Neural progenitor cell (in vitro differentiated cells): ENCODE data around the gene ZBTB20. TPM values are rescaled to one million over a fixed set of nuclear protein-coding genes. Genes with fewer than 3 reads are reported as not detected.

Source experiments
- DNase-seq: peaks from one replicate; pipeline ENCODE4 v3.0.0-alpha.2; 2016; ENCODE audit warnings: low spot score
- H2AFZ ChIP-seq: fragments of 200-600 bp; sonication (generic); replicated peaks from 2 replicates; pipeline ENCODE4 v1.6.1; 2016; ENCODE audit warnings: antibody characterized with exemption
- H3F3A ChIP-seq: fragments of 200-600 bp; sonication (generic); 2 replicates; pipeline ENCODE4 v1.6.1; 2016; ENCODE audit warnings: antibody characterized with exemption, low read depth
- H3K27ac ChIP-seq: fragments of 200-600 bp; sonication (generic); 2 replicates; pipeline ENCODE4 v1.5.1; 2016; ENCODE audit warnings: mild to moderate bottlenecking
- H3K27me3 ChIP-seq: fragments of 200-600 bp; sonication (generic); 2 replicates; pipeline ENCODE4 v1.6.1; 2016; ENCODE audit warnings: mild to moderate bottlenecking, moderate library complexity
- H3K36me3 ChIP-seq: fragments of 200-600 bp; sonication (generic); 2 replicates; pipeline ENCODE4 v1.5.1; 2016
- H3K4me1 ChIP-seq: fragments of 200-600 bp; sonication (generic); 2 replicates; pipeline ENCODE4 v1.6.1; 2016; ENCODE audit warnings: mixed run types
- H3K4me2 ChIP-seq: fragments of 200-600 bp; sonication (generic); 2 replicates; pipeline ENCODE4 v1.6.1; 2016
- H3K4me3 ChIP-seq: fragments of 200-600 bp; sonication (generic); 2 replicates; pipeline ENCODE4 v1.5.1; 2016
- H3K79me2 ChIP-seq: fragments of 200-600 bp; sonication (generic); 2 replicates; pipeline ENCODE4 v1.6.1; 2016; ENCODE audit warnings: low read depth
- H3K9ac ChIP-seq: fragments of 200-600 bp; sonication (generic); 2 replicates; pipeline ENCODE4 v1.6.1; 2016
- H3K9me3 ChIP-seq: fragments of 200-600 bp; sonication (generic); 2 replicates; pipeline ENCODE4 v1.5.1; 2016; ENCODE audit warnings: low read depth
- H4K20me1 ChIP-seq: fragments of 200-600 bp; sonication (generic); 2 replicates; pipeline ENCODE4 v1.6.1; 2016; ENCODE audit warnings: low read depth
- H3K27ac Mint-ChIP-seq: 3 replicates; pipeline ENCODE4 v1.8.0; 2021; ENCODE audit warnings: mixed read lengths
- H3K27me3 Mint-ChIP-seq: 2 replicates; pipeline ENCODE4 v1.8.0; 2022; ENCODE audit warnings: low read depth, mild to moderate bottlenecking, inconsistent platforms, moderate library complexity, mixed read lengths; ENCODE audit not compliant: insufficient read depth
- H3K36me3 Mint-ChIP-seq: 3 replicates; pipeline ENCODE4 v1.8.0; 2021; ENCODE audit warnings: mixed read lengths
- H3K4me1 Mint-ChIP-seq: 3 replicates; pipeline ENCODE4 v1.8.0; 2021; ENCODE audit warnings: mixed read lengths
- H3K4me3 Mint-ChIP-seq: 3 replicates; pipeline ENCODE4 v1.8.0; 2021; ENCODE audit warnings: mild to moderate bottlenecking, moderate library complexity, mixed read lengths
- H3K9me3 Mint-ChIP-seq: 3 replicates; pipeline ENCODE4 v1.8.0; 2020; ENCODE audit warnings: mixed read lengths
- EZH2 ChIP-seq: fragments of 200-600 bp; sonication (generic); IDR thresholded peaks from 2 replicates; pipeline ENCODE4 v1.6.1; 2017; ENCODE audit warnings: antibody characterized with exemption, mild to moderate bottlenecking, moderate library complexity
- EZH2phosphoT487 ChIP-seq: fragments of 200-600 bp; sonication (generic); IDR thresholded peaks from 2 replicates; pipeline ENCODE4 v1.6.1; 2017; ENCODE audit warnings: antibody characterized with exemption
- total RNA-seq: library from RNA; depleted of rRNA; stranded (reverse); fragments of >200 nt; gene quantifications from 2 replicates; pipeline ENCODE4 v1.2.3, GENCODE V29; 2015; ENCODE audit warnings: low replicate concordance
- TF ChIP-seq, protein P1 (sequence below): fragments of 200-600 bp; sonication (generic); IDR thresholded peaks from 2 replicates; pipeline ENCODE4 v1.5.1; 2017; ENCODE audit warnings: antibody characterized with exemption, mild to moderate bottlenecking

The ZBTB20 gene
- total RNA-seq, 1 donor from 2014 or later, result 1.9 TPM

DNA sequence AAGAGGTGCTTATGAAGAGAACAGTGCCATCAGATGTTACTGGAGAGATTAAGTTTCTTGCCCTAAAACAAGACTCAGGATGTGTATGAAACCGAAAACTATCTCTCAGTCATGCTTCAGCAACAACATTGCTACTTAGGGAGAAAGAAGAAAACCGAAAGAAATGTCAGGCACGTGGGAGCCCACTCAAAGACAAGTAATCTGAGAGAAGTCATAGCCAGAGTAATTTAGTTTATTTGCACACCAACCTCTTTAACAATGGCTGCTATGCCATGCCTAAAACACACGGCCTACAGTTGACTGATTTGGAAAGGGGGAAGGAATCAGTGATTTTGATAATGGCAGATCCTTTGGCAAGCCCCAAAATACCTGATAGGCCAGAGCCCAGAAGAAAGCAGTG is 690.3 kb downstream of the ZBTB20 start:
- Mint-ChIP-seq H3K36me3 (no peaks in the 10 kb centered on the region), H3K27me3 (peaks cover 4% of the 10 kb centered on the region), H3K4me1 (peaks cover 20% of the 10 kb centered on the region), H3K9me3 (no peaks in the 10 kb centered on the region), H3K27ac (no peak overlapping the region), H3K4me3 (no peak overlapping the region)
- Histone ChIP-seq H4K20me1 (no peaks in the 10 kb centered on the region), H3K27ac (no peak overlapping the region), H3F3A (no peaks in the 10 kb centered on the region), H3K4me1 (peaks cover 13% of the 10 kb centered on the region), H3K9ac (no peak overlapping the region), H3K4me3 (no peak overlapping the region), H3K27me3 (peaks cover 6% of the 10 kb centered on the region), H3K9me3 (no peaks in the 10 kb centered on the region), H3K36me3 (no peaks in the 10 kb centered on the region), H3K79me2 (no peaks in the 10 kb centered on the region), H2AFZ (no peak overlapping the region), H3K4me2 (no peak overlapping the region)
- DNase-seq, result no peak
- TF ChIP-seq EZH2 (no peak), EZH2phosphoT487 (no peak)
- TF ChIP-seq, protein P1, sequence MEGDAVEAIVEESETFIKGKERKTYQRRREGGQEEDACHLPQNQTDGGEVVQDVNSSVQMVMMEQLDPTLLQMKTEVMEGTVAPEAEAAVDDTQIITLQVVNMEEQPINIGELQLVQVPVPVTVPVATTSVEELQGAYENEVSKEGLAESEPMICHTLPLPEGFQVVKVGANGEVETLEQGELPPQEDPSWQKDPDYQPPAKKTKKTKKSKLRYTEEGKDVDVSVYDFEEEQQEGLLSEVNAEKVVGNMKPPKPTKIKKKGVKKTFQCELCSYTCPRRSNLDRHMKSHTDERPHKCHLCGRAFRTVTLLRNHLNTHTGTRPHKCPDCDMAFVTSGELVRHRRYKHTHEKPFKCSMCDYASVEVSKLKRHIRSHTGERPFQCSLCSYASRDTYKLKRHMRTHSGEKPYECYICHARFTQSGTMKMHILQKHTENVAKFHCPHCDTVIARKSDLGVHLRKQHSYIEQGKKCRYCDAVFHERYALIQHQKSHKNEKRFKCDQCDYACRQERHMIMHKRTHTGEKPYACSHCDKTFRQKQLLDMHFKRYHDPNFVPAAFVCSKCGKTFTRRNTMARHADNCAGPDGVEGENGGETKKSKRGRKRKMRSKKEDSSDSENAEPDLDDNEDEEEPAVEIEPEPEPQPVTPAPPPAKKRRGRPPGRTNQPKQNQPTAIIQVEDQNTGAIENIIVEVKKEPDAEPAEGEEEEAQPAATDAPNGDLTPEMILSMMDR, result no peak

DNA sequence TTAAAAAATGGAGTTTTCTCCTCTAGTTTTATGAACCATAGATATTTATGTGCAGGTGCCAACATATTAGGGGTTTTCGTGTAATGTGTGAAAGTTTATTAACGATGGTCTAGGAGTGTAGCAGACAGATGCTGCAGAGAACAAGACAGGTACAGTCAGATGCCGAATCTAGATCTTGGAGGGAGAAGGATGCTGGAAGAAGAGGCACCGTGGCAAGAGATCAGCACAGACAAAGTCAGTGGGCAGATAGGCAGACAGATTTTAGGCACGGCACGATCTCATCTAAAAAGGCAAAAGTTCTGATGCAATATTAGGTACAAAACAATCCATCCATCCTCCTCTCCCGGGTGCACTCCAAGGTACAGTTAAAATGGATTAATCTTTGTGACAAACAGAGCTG is 691.7 kb downstream of the ZBTB20 start:
- Histone ChIP-seq H2AFZ (no peak overlapping the region), H3K4me2 (no peak overlapping the region), H3F3A (no peaks in the 10 kb centered on the region), H3K4me1 (peaks cover 16% of the 10 kb centered on the region), H3K36me3 (no peaks in the 10 kb centered on the region), H3K4me3 (no peak overlapping the region), H3K27me3 (peaks cover 6% of the 10 kb centered on the region), H3K79me2 (no peaks in the 10 kb centered on the region), H4K20me1 (no peaks in the 10 kb centered on the region), H3K9ac (no peak overlapping the region), H3K27ac (no peak overlapping the region), H3K9me3 (no peaks in the 10 kb centered on the region)
- Mint-ChIP-seq H3K27me3 (peaks cover 4% of the 10 kb centered on the region), H3K4me3 (no peak overlapping the region), H3K9me3 (no peaks in the 10 kb centered on the region), H3K4me1 (peaks cover 32% of the 10 kb centered on the region), H3K36me3 (no peaks in the 10 kb centered on the region), H3K27ac (no peak overlapping the region)
- TF ChIP-seq EZH2 (no peak), EZH2phosphoT487 (no peak)
- TF ChIP-seq, protein P1, result no peak
- DNase-seq, result no peak

DNA sequence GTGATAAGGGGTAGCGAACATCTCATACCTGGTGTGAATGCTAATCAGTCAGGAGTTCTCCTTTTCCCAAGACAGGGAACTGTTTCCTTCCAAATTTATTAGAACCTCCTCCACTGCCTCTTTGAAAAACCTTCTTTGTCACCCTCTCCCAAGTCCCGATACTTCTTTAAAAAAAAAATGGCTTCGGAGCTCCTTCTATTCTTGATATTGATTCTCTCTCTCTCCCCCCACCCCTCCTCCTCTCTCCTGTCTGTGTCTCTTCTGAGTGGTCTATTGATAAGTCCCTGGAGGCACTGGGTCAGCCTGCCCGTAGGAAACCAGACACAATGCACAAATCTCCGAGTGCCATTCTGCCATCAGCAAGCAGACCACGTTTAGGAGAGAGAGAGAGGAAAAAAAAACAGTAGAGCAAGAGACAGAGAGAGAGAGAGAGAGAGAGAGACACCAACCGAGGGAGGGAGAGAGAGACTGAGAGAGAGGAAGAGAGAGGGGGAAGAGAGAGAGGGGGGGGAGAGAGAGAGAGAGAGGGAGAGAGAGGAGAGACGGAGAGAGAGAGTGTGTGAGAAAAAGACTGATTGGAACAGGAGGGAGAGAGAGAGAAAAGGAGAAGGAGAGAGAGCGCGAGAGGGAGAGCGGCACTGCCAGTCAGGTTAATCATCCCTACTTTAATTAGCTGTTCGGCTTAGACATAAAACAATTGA is 692.4 kb downstream of the ZBTB20 start:
- Mint-ChIP-seq H3K36me3 (no peaks in the 10 kb centered on the region), H3K4me3 (no peak overlapping the region), H3K4me1 (peaks cover 32% of the 10 kb centered on the region), H3K27me3 (peaks cover 4% of the 10 kb centered on the region), H3K27ac (no peak overlapping the region), H3K9me3 (no peaks in the 10 kb centered on the region)
- H3K4me2 ChIP-seq, result peak overlapping the region; percentile 98
- H3K4me3 ChIP-seq, result peak overlapping the region; percentile 61
- no peaks in the 10 kb centered on the region for H4K20me1 ChIP-seq
- H3F3A ChIP-seq, result no peaks in the 10 kb centered on the region
- no peaks in the 10 kb centered on the region for H3K9me3 ChIP-seq
- peak overlapping the region; percentile 53 for H2AFZ ChIP-seq
- peaks cover 6% of the 10 kb centered on the region for H3K27me3 ChIP-seq
- no peaks in the 10 kb centered on the region for H3K36me3 ChIP-seq
- H3K79me2 ChIP-seq, result no peaks in the 10 kb centered on the region
- no peak for TF ChIP-seq EZH2
- TF ChIP-seq, protein P1, result peak; percentile 4
- TF ChIP-seq EZH2phosphoT487, result no peak
- H3K4me1 ChIP-seq, result peaks cover 16% of the 10 kb centered on the region
- DNase-seq, result peak; percentile 61
- H3K9ac ChIP-seq, result no peak overlapping the region
- H3K27ac ChIP-seq, result no peak overlapping the region
